Measurements from ENCODE around the gene FAM210B.

GRCh38 chr20:56322681-56323080 is 36.1 kb upstream of the FAM210B start:
- no peak for TF ChIP-seq JUND (IDR thresholded peaks at IDR 0.05; ENCODE audit: borderline replicate concordance, low read depth, low read length)
- no peak for TF ChIP-seq JUND (tag; IDR thresholded peaks at IDR 0.05; ENCODE audit: borderline replicate concordance, low read depth, low read length)
- no peak for TF ChIP-seq CBFB (CRISPR knock-in tag; IDR thresholded peaks at IDR 0.05)
- TF ChIP-seq ZEB2 (IDR thresholded peaks at IDR 0.05), result no peak
- TF ChIP-seq, protein P1, sequence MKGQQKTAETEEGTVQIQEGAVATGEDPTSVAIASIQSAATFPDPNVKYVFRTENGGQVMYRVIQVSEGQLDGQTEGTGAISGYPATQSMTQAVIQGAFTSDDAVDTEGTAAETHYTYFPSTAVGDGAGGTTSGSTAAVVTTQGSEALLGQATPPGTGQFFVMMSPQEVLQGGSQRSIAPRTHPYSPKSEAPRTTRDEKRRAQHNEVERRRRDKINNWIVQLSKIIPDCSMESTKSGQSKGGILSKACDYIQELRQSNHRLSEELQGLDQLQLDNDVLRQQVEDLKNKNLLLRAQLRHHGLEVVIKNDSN (CRISPR knock-in tag; IDR thresholded peaks at IDR 0.05), result no peak
- no peak for TF ChIP-seq KLF1 (tag; IDR thresholded peaks at IDR 0.05)
- TF ChIP-seq, protein P2, sequence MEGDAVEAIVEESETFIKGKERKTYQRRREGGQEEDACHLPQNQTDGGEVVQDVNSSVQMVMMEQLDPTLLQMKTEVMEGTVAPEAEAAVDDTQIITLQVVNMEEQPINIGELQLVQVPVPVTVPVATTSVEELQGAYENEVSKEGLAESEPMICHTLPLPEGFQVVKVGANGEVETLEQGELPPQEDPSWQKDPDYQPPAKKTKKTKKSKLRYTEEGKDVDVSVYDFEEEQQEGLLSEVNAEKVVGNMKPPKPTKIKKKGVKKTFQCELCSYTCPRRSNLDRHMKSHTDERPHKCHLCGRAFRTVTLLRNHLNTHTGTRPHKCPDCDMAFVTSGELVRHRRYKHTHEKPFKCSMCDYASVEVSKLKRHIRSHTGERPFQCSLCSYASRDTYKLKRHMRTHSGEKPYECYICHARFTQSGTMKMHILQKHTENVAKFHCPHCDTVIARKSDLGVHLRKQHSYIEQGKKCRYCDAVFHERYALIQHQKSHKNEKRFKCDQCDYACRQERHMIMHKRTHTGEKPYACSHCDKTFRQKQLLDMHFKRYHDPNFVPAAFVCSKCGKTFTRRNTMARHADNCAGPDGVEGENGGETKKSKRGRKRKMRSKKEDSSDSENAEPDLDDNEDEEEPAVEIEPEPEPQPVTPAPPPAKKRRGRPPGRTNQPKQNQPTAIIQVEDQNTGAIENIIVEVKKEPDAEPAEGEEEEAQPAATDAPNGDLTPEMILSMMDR (IDR thresholded peaks at IDR 0.05 in 2 of 3, conservative IDR thresholded peaks at IDR 0.05 in 1 of 3; ENCODE audit: insufficient read depth in 2 of 3, low read depth in 1 of 3, low read length in 3 of 3), result no peak
- TF ChIP-seq ZBED1 (IDR thresholded peaks at IDR 0.05), result no peak
- TF ChIP-seq ETS1 (conservative IDR thresholded peaks at IDR 0.05; ENCODE audit: control insufficient read depth, low read depth, low read length), result no peak
- TF ChIP-seq FOSL1 (tag; conservative IDR thresholded peaks at IDR 0.05), result no peak
